Chondrocyte (in vitro differentiated cells): Measurements from ENCODE around the gene MT1G. TPM values are rescaled to one million over a fixed set of nuclear protein-coding genes. Genes with fewer than 3 reads are reported as not detected.
A peak's percentile ranks its signal among the peaks of the same experiment; 100 is the strongest.
"Not testable (repeated sequence)": the region's sequence is repeated elsewhere in the genome, so short reads cannot be mapped to it uniquely, and the experiment has no call there.

Experiments used
- DNase-seq: peaks from one replicate; pipeline ENCODE4 v3.0.0; 2021; ENCODE audit warnings: mixed read lengths, low spot score
- H3K27ac Mint-ChIP-seq: one replicate; pipeline ENCODE4 v1.8.0; 2021; ENCODE audit warnings: mild to moderate bottlenecking, moderate library complexity, mixed read lengths; ENCODE audit not compliant: unreplicated experiment
- H3K27me3 Mint-ChIP-seq: 2 replicates; pipeline ENCODE4 v1.8.0; 2021; ENCODE audit warnings: low read depth, mixed read lengths
- H3K36me3 Mint-ChIP-seq: 2 replicates; pipeline ENCODE4 v1.8.0; 2021; ENCODE audit warnings: low read depth, mixed read lengths
- H3K4me1 Mint-ChIP-seq: 2 replicates; pipeline ENCODE4 v1.8.0; 2021; ENCODE audit warnings: low read depth, mild to moderate bottlenecking, mixed read lengths
- H3K4me3 Mint-ChIP-seq: one replicate; pipeline ENCODE4 v1.8.0; 2021; ENCODE audit warnings: mild to moderate bottlenecking, moderate library complexity, mixed read lengths; ENCODE audit not compliant: unreplicated experiment
- H3K9me3 Mint-ChIP-seq: 2 replicates; pipeline ENCODE4 v1.8.0; 2021; ENCODE audit warnings: low read depth, mixed read lengths
- total RNA-seq: library from RNA; stranded (reverse); gene quantifications from 3 replicates; pipeline ENCODE4 v1.2.1, GENCODE V29; 2021
- TF ChIP-seq, protein P1 (sequence below): fragments of 200-600 bp; sonication (generic); IDR thresholded peaks from 2 replicates; pipeline ENCODE4 v1.5.0; 2021; ENCODE audit warnings: antibody characterized with exemption, mild to moderate bottlenecking, moderate library complexity

The MT1G gene
- total RNA-seq, 1 donor from 2014 or later, result 1.1 TPM

GRCh38 chr16:56681939-56682702 lies 14.3 kb upstream of the MT1G start, which contains the start of gene MT1X:
Gene MT1X (plus strand): TSS chr16:56682470. CDS start chr16:56682541, 71 bp downstream.
- no peak for DNase-seq
- H3K4me1 Mint-ChIP-seq, result peaks cover 30% of the 10 kb centered on the region
- peak within 1 kb of the TSS; percentile 76 for H3K27ac Mint-ChIP-seq
- no peaks in the 10 kb centered on the region for H3K27me3 Mint-ChIP-seq
- peaks cover 5% of the 10 kb centered on the region for H3K36me3 Mint-ChIP-seq
- TF ChIP-seq, protein P1, sequence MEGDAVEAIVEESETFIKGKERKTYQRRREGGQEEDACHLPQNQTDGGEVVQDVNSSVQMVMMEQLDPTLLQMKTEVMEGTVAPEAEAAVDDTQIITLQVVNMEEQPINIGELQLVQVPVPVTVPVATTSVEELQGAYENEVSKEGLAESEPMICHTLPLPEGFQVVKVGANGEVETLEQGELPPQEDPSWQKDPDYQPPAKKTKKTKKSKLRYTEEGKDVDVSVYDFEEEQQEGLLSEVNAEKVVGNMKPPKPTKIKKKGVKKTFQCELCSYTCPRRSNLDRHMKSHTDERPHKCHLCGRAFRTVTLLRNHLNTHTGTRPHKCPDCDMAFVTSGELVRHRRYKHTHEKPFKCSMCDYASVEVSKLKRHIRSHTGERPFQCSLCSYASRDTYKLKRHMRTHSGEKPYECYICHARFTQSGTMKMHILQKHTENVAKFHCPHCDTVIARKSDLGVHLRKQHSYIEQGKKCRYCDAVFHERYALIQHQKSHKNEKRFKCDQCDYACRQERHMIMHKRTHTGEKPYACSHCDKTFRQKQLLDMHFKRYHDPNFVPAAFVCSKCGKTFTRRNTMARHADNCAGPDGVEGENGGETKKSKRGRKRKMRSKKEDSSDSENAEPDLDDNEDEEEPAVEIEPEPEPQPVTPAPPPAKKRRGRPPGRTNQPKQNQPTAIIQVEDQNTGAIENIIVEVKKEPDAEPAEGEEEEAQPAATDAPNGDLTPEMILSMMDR, result no peak
- H3K9me3 Mint-ChIP-seq, result peaks cover 9% of the 10 kb centered on the region
- H3K4me3 Mint-ChIP-seq, result peak within 1 kb of the TSS; percentile 85

- Mint-ChIP-seq H3K4me3 (no peak overlapping the region), H3K27me3 (peaks cover 11% of the 10 kb centered on the region), H3K36me3 (peaks cover 3% of the 10 kb centered on the region), H3K9me3 (no peaks in the 10 kb centered on the region), H3K4me1 (peaks cover 41% of the 10 kb centered on the region), H3K27ac (no peak overlapping the region)
- TF ChIP-seq, protein P1, result no peak
- no peak for DNase-seq
Observed at GRCh38 chr16:56679818-56680217, 12.0 kb upstream of the MT1G start.

GRCh38 chr16:56679078-56679730 lies 11.3 kb upstream of the MT1G start:
- peaks cover 3% of the 10 kb centered on the region for H3K36me3 Mint-ChIP-seq
- TF ChIP-seq, protein P1, result no peak
- no peak for DNase-seq
- H3K9me3 Mint-ChIP-seq, result no peaks in the 10 kb centered on the region
- no peak overlapping the region for H3K27ac Mint-ChIP-seq
- peaks cover 37% of the 10 kb centered on the region for H3K4me1 Mint-ChIP-seq
- H3K27me3 Mint-ChIP-seq, result peaks cover 11% of the 10 kb centered on the region
- H3K4me3 Mint-ChIP-seq, result no peak overlapping the region

GRCh38 chr16:56677474-56677873 lies 9.6 kb upstream of the MT1G start:
- Mint-ChIP-seq H3K27ac (no peak overlapping the region), H3K4me1 (peaks cover 20% of the 10 kb centered on the region), H3K9me3 (no peaks in the 10 kb centered on the region), H3K36me3 (peaks cover 3% of the 10 kb centered on the region), H3K27me3 (peaks cover 11% of the 10 kb centered on the region), H3K4me3 (no peak overlapping the region)
- DNase-seq, result no peak
- TF ChIP-seq, protein P1, result no peak

DNA sequence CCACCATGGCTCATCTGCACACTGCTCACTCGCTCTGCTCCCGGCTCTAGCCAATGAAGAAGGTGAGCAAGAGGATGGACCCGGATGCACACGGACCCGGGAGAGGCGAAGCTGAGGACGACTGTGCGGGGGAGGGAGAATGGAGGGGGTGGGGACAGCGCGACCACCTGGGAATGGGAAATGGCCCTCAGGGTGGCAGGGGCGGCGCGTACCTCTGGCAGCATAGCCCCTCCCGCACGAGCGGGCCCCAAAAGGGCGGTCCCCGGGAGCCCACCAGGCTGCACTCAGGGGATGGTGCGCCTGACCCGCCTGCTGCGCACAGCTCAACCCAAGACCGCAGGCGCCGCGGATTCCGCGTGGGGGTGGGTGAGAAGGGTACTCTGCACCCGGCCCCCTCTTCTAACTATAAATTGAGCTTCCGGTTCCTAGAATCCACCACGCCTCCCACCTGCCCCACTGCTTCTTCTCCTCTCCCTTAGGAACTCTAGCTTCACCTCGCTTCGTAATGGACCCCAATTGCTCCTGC lies 7.9 kb upstream of the MT1G start:
- no peak for DNase-seq
- peaks cover 11% of the 10 kb centered on the region for H3K27me3 Mint-ChIP-seq
- H3K27ac Mint-ChIP-seq, result no peak overlapping the region
- peaks cover 3% of the 10 kb centered on the region for H3K36me3 Mint-ChIP-seq
- peaks cover 11% of the 10 kb centered on the region for H3K4me1 Mint-ChIP-seq
- H3K4me3 Mint-ChIP-seq, result peak overlapping the region; percentile 38
- no peaks in the 10 kb centered on the region for H3K9me3 Mint-ChIP-seq
- TF ChIP-seq, protein P1, result no peak

- H3K9me3 Mint-ChIP-seq, DNase-seq, H3K36me3 Mint-ChIP-seq, H3K27ac Mint-ChIP-seq, H3K4me3 Mint-ChIP-seq: not testable (repeated sequence)
- Mint-ChIP-seq H3K4me1 (peaks cover 11% of the 10 kb centered on the region), H3K27me3 (peaks cover 17% of the 10 kb centered on the region)
Observed at GRCh38 chr16:56674570-56674969, 6.7 kb upstream of the MT1G start.
